Measurements from ENCODE around the gene KANSL1. TPM values are rescaled to one million over a fixed set of nuclear protein-coding genes. Genes with fewer than 3 reads are reported as not detected.

KANSL1 gene
- total and polyA plus RNA-seq, 8 donors = 24.6 to 86.6 (median 48.2) TPM

DNA sequence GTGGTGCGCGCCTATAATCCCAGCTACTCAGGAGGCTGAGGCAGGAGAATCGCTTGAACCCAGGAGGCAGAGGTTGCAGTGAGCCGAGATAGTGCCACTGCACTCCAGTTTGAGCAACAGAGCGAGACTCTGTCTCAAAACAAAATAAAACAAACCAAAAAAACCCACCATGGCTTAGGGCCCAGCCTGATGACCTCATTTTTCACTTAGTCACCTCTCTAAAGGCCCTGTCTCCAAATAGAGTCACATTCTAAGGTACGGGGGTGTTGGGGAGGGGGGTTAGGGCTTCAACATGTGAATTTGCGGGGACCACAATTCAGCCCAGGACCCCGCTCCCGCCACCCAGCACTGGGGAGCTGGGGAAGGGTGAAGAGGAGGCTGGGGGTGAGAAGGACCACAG, 195.6 kb downstream of the KANSL1 start:
- no peaks in the 10 kb centered on the region for H3K36me3 ChIP-seq
- H3K9me3 ChIP-seq = no peaks in the 10 kb centered on the region
- TF ChIP-seq, protein P1, sequence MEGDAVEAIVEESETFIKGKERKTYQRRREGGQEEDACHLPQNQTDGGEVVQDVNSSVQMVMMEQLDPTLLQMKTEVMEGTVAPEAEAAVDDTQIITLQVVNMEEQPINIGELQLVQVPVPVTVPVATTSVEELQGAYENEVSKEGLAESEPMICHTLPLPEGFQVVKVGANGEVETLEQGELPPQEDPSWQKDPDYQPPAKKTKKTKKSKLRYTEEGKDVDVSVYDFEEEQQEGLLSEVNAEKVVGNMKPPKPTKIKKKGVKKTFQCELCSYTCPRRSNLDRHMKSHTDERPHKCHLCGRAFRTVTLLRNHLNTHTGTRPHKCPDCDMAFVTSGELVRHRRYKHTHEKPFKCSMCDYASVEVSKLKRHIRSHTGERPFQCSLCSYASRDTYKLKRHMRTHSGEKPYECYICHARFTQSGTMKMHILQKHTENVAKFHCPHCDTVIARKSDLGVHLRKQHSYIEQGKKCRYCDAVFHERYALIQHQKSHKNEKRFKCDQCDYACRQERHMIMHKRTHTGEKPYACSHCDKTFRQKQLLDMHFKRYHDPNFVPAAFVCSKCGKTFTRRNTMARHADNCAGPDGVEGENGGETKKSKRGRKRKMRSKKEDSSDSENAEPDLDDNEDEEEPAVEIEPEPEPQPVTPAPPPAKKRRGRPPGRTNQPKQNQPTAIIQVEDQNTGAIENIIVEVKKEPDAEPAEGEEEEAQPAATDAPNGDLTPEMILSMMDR (IDR thresholded peaks at IDR 0.05) = no peak
- intact Hi-C loops (cut with DNase I) = no loop called here
- no peaks in the 10 kb centered on the region for H3K4me1 ChIP-seq
- no peak for DNase-seq
- no peak for FAIRE-seq
- WGBS, 2 donors = 90 to 91% methylated on average over 9 of the region's 9 CpGs
- ATAC-seq = no peak
- H3K4me3 ChIP-seq = no peak overlapping the region
- no peak overlapping the region for H3K27ac ChIP-seq
- no peaks in the 10 kb centered on the region for H3K27me3 ChIP-seq

DNA sequence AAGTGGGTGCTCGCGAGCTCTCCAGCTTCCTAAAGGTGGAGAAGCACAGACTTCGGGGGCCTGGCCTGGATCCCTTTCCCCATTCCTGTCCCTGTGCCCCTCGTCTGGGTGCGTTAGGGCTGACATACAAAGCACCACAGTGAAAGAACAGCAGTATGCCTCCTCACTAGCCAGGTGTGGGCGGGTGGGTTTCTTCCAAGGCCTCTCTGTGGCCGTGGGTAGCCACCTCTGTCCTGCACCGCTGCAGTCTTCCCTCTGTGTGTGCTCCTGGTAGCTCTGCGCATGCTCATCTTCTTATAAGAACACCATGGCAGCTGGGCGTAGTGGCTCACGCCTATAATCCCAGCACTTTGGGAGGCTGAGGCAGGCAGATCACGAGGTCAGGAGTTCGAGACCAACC, 196.1 kb downstream of the KANSL1 start:
- intact Hi-C loops (cut with DNase I) = no loop called here
- no peak for FAIRE-seq
- WGBS, 2 donors = 87 to 88% methylated on average over 13 of the region's 13 CpGs

DNA sequence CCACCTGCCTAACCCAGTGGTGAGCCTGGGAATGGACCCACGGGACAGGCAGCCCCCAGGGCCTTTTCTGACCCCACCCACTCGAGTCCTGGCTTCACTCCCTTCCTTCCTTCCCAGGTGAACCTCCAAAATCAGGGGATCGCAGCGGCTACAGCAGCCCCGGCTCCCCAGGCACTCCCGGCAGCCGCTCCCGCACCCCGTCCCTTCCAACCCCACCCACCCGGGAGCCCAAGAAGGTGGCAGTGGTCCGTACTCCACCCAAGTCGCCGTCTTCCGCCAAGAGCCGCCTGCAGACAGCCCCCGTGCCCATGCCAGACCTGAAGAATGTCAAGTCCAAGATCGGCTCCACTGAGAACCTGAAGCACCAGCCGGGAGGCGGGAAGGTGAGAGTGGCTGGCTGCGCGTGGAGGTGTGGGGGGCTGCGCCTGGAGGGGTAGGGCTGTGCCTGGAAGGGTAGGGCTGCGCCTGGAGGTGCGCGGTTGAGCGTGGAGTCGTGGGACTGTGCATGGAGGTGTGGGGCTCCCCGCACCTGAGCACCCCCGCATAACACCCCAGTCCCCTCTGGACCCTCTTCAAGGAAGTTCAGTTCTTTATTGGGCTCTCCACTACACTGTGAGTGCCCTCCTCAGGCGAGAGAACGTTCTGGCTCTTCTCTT, 196.8 kb downstream of the KANSL1 start:
- intact Hi-C loops (cut with DNase I) = no loop called here
- no peaks in the 10 kb centered on the region for H3K27me3 ChIP-seq
- no peak overlapping the region for H3K27ac ChIP-seq
- H3K4me1 ChIP-seq = no peaks in the 10 kb centered on the region
- H3K4me3 ChIP-seq = no peak overlapping the region
- 83 to 88% methylated on average over 31 of the region's 31 CpGs for WGBS, 2 donors
- DNase-seq (peak in 1 of 6 donors; percentile 61), ATAC-seq (no peak), FAIRE-seq (no peak)
- no peaks in the 10 kb centered on the region for H3K9me3 ChIP-seq
- TF ChIP-seq, protein P1 (IDR thresholded peaks at IDR 0.05) = no peak
- H3K36me3 ChIP-seq = no peaks in the 10 kb centered on the region

More for the DNA sequence above, 196.1 kb downstream of the KANSL1 start:
- no peaks in the 10 kb centered on the region for H3K4me1 ChIP-seq
- no peaks in the 10 kb centered on the region for H3K9me3 ChIP-seq
- H3K4me3 ChIP-seq = no peak overlapping the region
- no peaks in the 10 kb centered on the region for H3K27me3 ChIP-seq
- no peak overlapping the region for H3K27ac ChIP-seq
- DNase-seq (peak in 1 of 6 donors; percentile 20), ATAC-seq (no peak)
- TF ChIP-seq, protein P1 (IDR thresholded peaks at IDR 0.05) = no peak
- H3K36me3 ChIP-seq = no peaks in the 10 kb centered on the region

DNA sequence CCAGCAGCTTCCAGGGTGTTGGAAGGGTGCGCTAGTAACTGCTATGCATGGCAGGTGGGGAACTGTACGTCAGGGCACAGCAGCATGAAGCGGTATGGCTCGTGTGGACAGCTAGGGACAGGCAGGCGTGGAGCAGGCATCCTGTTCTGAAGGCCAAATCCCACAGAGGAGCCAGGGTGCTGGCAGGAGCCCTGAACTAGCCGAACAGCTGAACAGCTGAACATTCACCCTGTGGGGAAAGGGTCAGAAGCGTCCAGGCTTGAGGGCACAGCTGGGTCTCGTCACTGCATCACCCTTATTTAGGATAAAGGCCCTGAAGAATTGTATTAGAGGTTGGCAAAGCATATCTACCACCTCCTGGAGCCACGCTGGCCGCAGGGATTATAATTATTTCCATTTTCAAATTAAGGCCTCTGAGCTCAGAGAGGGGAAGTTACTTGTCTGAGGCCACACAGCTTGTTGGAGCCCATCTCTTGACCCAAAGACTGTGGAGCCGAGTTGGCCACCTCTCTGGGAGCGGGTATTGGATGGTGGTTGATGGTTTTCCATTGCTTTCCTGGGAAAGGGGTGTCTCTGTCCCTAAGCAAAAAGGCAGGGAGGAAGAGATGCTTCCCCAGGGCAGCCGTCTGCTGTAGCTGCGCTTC, 197.5 kb downstream of the KANSL1 start:
- H3K27me3 ChIP-seq = no peaks in the 10 kb centered on the region
- intact Hi-C loops (cut with DNase I) = no loop called here
- 83 to 85% methylated on average over 14 of the region's 14 CpGs for WGBS, 2 donors
- H3K4me1 ChIP-seq = no peaks in the 10 kb centered on the region
- DNase-seq = peak in 1 of 6 donors; percentile 33
- no peak for FAIRE-seq
- TF ChIP-seq, protein P1 (IDR thresholded peaks at IDR 0.05) = no peak
- H3K27ac ChIP-seq = no peak overlapping the region
- no peak overlapping the region for H3K4me3 ChIP-seq
- no peaks in the 10 kb centered on the region for H3K36me3 ChIP-seq
- no peak for ATAC-seq
- H3K9me3 ChIP-seq = no peaks in the 10 kb centered on the region

DNA sequence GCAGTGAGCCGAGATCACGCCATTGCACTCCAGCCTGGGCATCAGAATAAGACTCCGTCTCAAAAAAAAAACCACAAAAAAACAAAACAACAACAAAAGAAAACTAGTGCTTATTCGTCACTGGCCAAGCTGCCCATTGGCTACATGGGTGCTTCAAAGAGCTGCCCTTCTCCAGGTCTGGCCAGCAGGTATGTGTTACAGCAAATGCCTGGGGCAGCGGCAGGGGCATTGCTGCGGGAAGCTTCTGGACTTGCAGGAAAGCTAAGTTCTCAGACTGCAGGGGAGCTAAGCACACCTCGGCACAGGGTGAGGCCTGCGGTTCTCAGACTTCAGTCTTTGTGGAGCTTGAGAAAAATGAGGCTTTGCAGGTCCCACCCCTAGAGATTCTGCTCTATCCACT, 198.2 kb downstream of the KANSL1 start:
- no peaks in the 10 kb centered on the region for H3K9me3 ChIP-seq
- intact Hi-C loops (cut with DNase I) = no loop called here
- H3K4me3 ChIP-seq = no peak overlapping the region
- no peak overlapping the region for H3K27ac ChIP-seq
- H3K36me3 ChIP-seq = no peaks in the 10 kb centered on the region
- H3K27me3 ChIP-seq = no peaks in the 10 kb centered on the region
- 92 to 95% methylated on average over 8 of the region's 8 CpGs for WGBS, 2 donors
- TF ChIP-seq, protein P1 (IDR thresholded peaks at IDR 0.05) = no peak
- H3K4me1 ChIP-seq = no peaks in the 10 kb centered on the region
- peak in 1 of 6 donors; percentile 22 for DNase-seq
- ATAC-seq = no peak
- no peak for FAIRE-seq

Data from pancreas (tissue), 10 donors.